T-helper 22 cell (primary cell): ENCODE data around the gene BTN1A1.
A peak's percentile ranks its signal among the peaks of the same experiment; 100 is the strongest.
"Not testable (repeated sequence)": the region's sequence is repeated elsewhere in the genome, so short reads cannot be mapped to it uniquely, and the experiment has no call there.

ENCODE experiments used
- DNase-seq: peaks from one replicate; pipeline ENCODE4 v3.0.0-alpha.2; 2020; ENCODE audit warnings: low read depth

The BTN1A1 gene

GRCh38 chr6:26500102-26500501, at the start of gene BTN1A1:
Gene BTN1A1, plus strand, starts transcription at chr6:26500303. Its CDS starts 984 bp downstream, at chr6:26501287.
- no peak for DNase-seq

- no peak for DNase-seq
Observed at GRCh38 chr6:26452631-26453235, 47.4 kb upstream of the BTN1A1 start.

- no peak for DNase-seq
Observed at GRCh38 chr6:26454631-26455030, 45.5 kb upstream of the BTN1A1 start.

- no peak for DNase-seq
Observed at GRCh38 chr6:26455357-26455970, 44.6 kb upstream of the BTN1A1 start.

- DNase-seq: no peak
Observed at GRCh38 chr6:26457264-26457805, 42.8 kb upstream of the BTN1A1 start.

- peak; percentile 65 for DNase-seq
Observed at GRCh38 chr6:26457806-26458688, 42.1 kb upstream of the BTN1A1 start, which contains the start of gene BTN2A1. Gene BTN2A1, plus strand, starts transcription at chr6:26457955. Its CDS starts 682 bp downstream, at chr6:26458637.

GRCh38 chr6:26459023-26459810, 40.9 kb upstream of the BTN1A1 start:
- DNase-seq: no peak

- DNase-seq: not testable (repeated sequence)
Observed at GRCh38 chr6:26461353-26461752, 38.8 kb upstream of the BTN1A1 start.

- no peak for DNase-seq
Observed at GRCh38 chr6:26464014-26464413, 36.1 kb upstream of the BTN1A1 start.

- no peak for DNase-seq
Observed at GRCh38 chr6:26464416-26465131, 35.5 kb upstream of the BTN1A1 start.

GRCh38 chr6:26465776-26466175, 34.3 kb upstream of the BTN1A1 start:
- DNase-seq: no peak

- no peak for DNase-seq
Observed at GRCh38 chr6:26468829-26469228, 31.3 kb upstream of the BTN1A1 start.

- no peak for DNase-seq
Observed at GRCh38 chr6:26470643-26471042, 29.5 kb upstream of the BTN1A1 start.

- DNase-seq: no peak
Observed at GRCh38 chr6:26471970-26472369, 28.1 kb upstream of the BTN1A1 start.

- no peak for DNase-seq
Observed at GRCh38 chr6:26472549-26473290, 27.4 kb upstream of the BTN1A1 start.

GRCh38 chr6:26473429-26473757, 26.7 kb upstream of the BTN1A1 start:
- no peak for DNase-seq

- DNase-seq: peak; percentile 74
Observed at GRCh38 chr6:26473758-26474438, 26.2 kb upstream of the BTN1A1 start.

- no peak for DNase-seq
Observed at GRCh38 chr6:26474439-26474881, 25.6 kb upstream of the BTN1A1 start.

GRCh38 chr6:26475823-26476729, 24.0 kb upstream of the BTN1A1 start:
- no peak for DNase-seq
